NCI-H510A treated with DMSO at 0.1 percent for 48 hours (cell line): ENCODE measurements around the gene SEMA6C.
A peak's percentile ranks its signal among the peaks of the same experiment; 100 is the strongest.

Experiments
- DNase-seq: peaks from one replicate; lab custom pipeline; 2025; lab: John Stamatoyannopoulos, UW

SEMA6C gene

GRCh38 chr1:151158326-151158725, 11.9 kb upstream of the SEMA6C start:
- no peak for DNase-seq

- no peak for DNase-seq
These were observed 10.7 kb upstream of the SEMA6C start for GRCh38 chr1:151157067-151157531.

GRCh38 chr1:151156515-151156819, 10.0 kb upstream of the SEMA6C start, which contains the start of gene TNFAIP8L2:
Gene TNFAIP8L2, plus strand, starts transcription at chr1:151156649. Its CDS starts 2,049 bp downstream, at chr1:151158698.
- DNase-seq = peak; percentile 41

- DNase-seq = no peak
These were observed 1.2 kb upstream of the SEMA6C start for GRCh38 chr1:151147665-151148064.

- no peak for DNase-seq
These were observed 687 bp upstream of the SEMA6C start for GRCh38 chr1:151147132-151147503.

GRCh38 chr1:151146072-151146411, 389 bp downstream of the SEMA6C start:
- no peak for DNase-seq

GRCh38 chr1:151145304-151146071, 943 bp downstream of the SEMA6C start:
- DNase-seq = no peak

- no peak for DNase-seq
These were observed 1.7 kb downstream of the SEMA6C start for GRCh38 chr1:151144474-151145303.

GRCh38 chr1:151143986-151144385, 2.4 kb downstream of the SEMA6C start:
- DNase-seq = no peak

GRCh38 chr1:151143057-151143435, 3.4 kb downstream of the SEMA6C start:
- no peak for DNase-seq

GRCh38 chr1:151142411-151143056, 3.9 kb downstream of the SEMA6C start:
- no peak for DNase-seq

GRCh38 chr1:151137789-151138188, 8.6 kb downstream of the SEMA6C start:
- no peak for DNase-seq

- DNase-seq = no peak
These were observed 10.7 kb downstream of the SEMA6C start for GRCh38 chr1:151135433-151136385.

GRCh38 chr1:151134991-151135390, 11.4 kb downstream of the SEMA6C start:
- no peak for DNase-seq

GRCh38 chr1:151134396-151134795, 12.0 kb downstream of the SEMA6C start:
- no peak for DNase-seq

- DNase-seq = no peak
These were observed 13.2 kb downstream of the SEMA6C start for GRCh38 chr1:151133018-151133806.

GRCh38 chr1:151132335-151133017, 14.0 kb downstream of the SEMA6C start:
- no peak for DNase-seq

- DNase-seq = no peak
These were observed 14.6 kb downstream of the SEMA6C start for GRCh38 chr1:151131701-151132334.

GRCh38 chr1:151130987-151131586, 15.3 kb downstream of the SEMA6C start:
- no peak for DNase-seq
